ENCODE measurements around the gene HPCAL1. TPM values are rescaled to one million over a fixed set of nuclear protein-coding genes. Genes with fewer than 3 reads are reported as not detected.

HPCAL1 gene
- total and polyA plus RNA-seq, 2 experiments from 2014 or later = 8.3 to 25.4 TPM

DNA sequence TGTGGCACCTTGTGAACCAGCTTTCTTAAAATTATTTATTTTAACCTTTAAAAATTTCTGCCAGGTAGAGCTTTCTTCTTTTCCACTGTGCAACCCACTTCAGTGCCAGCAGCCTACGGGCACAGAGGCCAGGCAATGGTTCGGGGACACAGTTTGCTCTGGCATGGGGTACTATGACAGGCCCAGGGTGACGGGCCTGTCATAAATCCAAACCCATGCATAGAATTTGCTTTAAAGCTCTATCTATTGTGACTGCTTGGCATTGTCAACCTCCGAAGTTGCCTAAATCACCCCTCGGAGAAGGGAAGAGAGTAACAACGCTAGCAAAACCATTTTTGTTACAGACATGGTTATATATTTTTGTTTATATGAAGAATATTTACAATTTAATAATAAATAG is 143.9 kb downstream of the HPCAL1 start:
- Histone ChIP-seq H3K36me3 (ENCODE audit: insufficient read depth) (peaks cover 9% of the 10 kb centered on the region; the same call in 1 of the 2 replicates), H2AFZ (no peak overlapping the region), H3K9me2 (ENCODE audit: insufficient read depth) (no peaks in the 10 kb centered on the region), H3K4me1 (ENCODE audit: insufficient read depth) (peaks cover 5% of the 10 kb centered on the region), H3K79me2 (replicated peaks; ENCODE audit: insufficient read depth) (peaks cover 28% of the 10 kb centered on the region), H3K27ac (ENCODE audit: low read depth) (no peak overlapping the region), H4K20me1 (replicated peaks; ENCODE audit: insufficient read depth) (0 out of 2 replicates have a peak, but pooled peaks cover 11% of the 10 kb centered on the region), H3K4me3 (no peak overlapping the region; the same call in 1 of the 2 replicates), H3K4me2 (no peak overlapping the region; the same call in 1 of the 2 replicates), H3K27me3 (ENCODE audit: insufficient read depth) (peaks cover 25% of the 10 kb centered on the region), H3F3A (replicated peaks; ENCODE audit: low read depth) (no peaks in the 10 kb centered on the region)
- no peak for ATAC-seq
- H3K4me1 Mint-ChIP-seq = peaks cover 14% of the 10 kb centered on the region
- DNase-seq (ENCODE audit: low spot score) = no peak
- H3K4me3 Mint-ChIP-seq = peak overlapping the region; percentile 91
- H3K27me3 Mint-ChIP-seq (ENCODE audit: insufficient read depth, low read depth, poor library complexity) = peaks cover 20% of the 10 kb centered on the region
- no peaks in the 10 kb centered on the region; the same call in 2 of the 3 replicates for H3K9me3 Mint-ChIP-seq
- no peak overlapping the region for H3K27ac Mint-ChIP-seq
- H3K36me3 Mint-ChIP-seq (ENCODE audit: low read depth) = peaks cover 42% of the 10 kb centered on the region
- TF ChIP-seq POLR2AphosphoS5 (IDR thresholded peaks at IDR 0.05; ENCODE audit: low read depth) = no peak
- TF ChIP-seq, protein P1, sequence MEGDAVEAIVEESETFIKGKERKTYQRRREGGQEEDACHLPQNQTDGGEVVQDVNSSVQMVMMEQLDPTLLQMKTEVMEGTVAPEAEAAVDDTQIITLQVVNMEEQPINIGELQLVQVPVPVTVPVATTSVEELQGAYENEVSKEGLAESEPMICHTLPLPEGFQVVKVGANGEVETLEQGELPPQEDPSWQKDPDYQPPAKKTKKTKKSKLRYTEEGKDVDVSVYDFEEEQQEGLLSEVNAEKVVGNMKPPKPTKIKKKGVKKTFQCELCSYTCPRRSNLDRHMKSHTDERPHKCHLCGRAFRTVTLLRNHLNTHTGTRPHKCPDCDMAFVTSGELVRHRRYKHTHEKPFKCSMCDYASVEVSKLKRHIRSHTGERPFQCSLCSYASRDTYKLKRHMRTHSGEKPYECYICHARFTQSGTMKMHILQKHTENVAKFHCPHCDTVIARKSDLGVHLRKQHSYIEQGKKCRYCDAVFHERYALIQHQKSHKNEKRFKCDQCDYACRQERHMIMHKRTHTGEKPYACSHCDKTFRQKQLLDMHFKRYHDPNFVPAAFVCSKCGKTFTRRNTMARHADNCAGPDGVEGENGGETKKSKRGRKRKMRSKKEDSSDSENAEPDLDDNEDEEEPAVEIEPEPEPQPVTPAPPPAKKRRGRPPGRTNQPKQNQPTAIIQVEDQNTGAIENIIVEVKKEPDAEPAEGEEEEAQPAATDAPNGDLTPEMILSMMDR (conservative IDR thresholded peaks at IDR 0.05; ENCODE audit: low read depth in 2 of 2) = no peak
- no peak for TF ChIP-seq JUNB (IDR thresholded peaks at IDR 0.05; ENCODE audit: unreplicated experiment)
- TF ChIP-seq, protein P2, sequence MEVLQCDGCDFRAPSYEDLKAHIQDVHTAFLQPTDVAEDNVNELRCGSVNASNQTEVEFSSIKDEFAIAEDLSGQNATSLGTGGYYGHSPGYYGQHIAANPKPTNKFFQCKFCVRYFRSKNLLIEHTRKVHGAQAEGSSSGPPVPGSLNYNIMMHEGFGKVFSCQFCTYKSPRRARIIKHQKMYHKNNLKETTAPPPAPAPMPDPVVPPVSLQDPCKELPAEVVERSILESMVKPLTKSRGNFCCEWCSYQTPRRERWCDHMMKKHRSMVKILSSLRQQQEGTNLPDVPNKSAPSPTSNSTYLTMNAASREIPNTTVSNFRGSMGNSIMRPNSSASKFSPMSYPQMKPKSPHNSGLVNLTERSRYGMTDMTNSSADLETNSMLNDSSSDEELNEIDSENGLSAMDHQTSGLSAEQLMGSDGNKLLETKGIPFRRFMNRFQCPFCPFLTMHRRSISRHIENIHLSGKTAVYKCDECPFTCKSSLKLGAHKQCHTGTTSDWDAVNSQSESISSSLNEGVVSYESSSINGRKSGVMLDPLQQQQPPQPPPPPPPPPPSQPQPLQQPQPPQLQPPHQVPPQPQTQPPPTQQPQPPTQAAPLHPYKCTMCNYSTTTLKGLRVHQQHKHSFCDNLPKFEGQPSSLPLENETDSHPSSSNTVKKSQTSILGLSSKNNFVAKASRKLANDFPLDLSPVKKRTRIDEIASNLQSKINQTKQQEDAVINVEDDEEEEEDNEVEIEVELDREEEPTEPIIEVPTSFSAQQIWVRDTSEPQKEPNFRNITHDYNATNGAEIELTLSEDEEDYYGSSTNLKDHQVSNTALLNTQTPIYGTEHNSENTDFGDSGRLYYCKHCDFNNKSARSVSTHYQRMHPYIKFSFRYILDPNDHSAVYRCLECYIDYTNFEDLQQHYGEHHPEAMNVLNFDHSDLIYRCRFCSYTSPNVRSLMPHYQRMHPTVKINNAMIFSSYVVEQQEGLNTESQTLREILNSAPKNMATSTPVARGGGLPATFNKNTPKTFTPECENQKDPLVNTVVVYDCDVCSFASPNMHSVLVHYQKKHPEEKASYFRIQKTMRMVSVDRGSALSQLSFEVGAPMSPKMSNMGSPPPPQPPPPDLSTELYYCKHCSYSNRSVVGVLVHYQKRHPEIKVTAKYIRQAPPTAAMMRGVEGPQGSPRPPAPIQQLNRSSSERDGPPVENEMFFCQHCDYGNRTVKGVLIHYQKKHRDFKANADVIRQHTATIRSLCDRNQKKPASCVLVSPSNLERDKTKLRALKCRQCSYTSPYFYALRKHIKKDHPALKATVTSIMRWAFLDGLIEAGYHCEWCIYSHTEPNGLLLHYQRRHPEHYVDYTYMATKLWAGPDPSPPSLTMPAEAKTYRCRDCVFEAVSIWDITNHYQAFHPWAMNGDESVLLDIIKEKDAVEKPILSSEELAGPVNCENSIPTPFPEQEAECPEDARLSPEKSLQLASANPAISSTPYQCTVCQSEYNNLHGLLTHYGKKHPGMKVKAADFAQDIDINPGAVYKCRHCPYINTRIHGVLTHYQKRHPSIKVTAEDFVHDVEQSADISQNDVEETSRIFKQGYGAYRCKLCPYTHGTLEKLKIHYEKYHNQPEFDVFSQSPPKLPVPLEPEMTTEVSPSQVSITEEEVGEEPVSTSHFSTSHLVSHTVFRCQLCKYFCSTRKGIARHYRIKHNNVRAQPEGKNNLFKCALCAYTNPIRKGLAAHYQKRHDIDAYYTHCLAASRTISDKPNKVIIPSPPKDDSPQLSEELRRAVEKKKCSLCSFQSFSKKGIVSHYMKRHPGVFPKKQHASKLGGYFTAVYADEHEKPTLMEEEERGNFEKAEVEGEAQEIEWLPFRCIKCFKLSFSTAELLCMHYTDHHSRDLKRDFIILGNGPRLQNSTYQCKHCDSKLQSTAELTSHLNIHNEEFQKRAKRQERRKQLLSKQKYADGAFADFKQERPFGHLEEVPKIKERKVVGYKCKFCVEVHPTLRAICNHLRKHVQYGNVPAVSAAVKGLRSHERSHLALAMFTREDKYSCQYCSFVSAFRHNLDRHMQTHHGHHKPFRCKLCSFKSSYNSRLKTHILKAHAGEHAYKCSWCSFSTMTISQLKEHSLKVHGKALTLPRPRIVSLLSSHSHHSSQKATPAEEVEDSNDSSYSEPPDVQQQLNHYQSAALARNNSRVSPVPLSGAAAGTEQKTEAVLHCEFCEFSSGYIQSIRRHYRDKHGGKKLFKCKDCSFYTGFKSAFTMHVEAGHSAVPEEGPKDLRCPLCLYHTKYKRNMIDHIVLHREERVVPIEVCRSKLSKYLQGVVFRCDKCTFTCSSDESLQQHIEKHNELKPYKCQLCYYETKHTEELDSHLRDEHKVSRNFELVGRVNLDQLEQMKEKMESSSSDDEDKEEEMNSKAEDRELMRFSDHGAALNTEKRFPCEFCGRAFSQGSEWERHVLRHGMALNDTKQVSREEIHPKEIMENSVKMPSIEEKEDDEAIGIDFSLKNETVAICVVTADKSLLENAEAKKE (CRISPR knock-in tag; IDR thresholded peaks at IDR 0.05) = no peak
- no peak for TF ChIP-seq ZNF114 (CRISPR knock-in tag; IDR thresholded peaks at IDR 0.05)
- TF ChIP-seq, protein P3, sequence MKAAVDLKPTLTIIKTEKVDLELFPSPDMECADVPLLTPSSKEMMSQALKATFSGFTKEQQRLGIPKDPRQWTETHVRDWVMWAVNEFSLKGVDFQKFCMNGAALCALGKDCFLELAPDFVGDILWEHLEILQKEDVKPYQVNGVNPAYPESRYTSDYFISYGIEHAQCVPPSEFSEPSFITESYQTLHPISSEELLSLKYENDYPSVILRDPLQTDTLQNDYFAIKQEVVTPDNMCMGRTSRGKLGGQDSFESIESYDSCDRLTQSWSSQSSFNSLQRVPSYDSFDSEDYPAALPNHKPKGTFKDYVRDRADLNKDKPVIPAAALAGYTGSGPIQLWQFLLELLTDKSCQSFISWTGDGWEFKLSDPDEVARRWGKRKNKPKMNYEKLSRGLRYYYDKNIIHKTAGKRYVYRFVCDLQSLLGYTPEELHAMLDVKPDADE (IDR thresholded peaks at IDR 0.05) = no peak
- TF ChIP-seq STAT1 (IDR thresholded peaks at IDR 0.05; ENCODE audit: unreplicated experiment) = no peak
- no peak for TF ChIP-seq EZH2phosphoT487 (IDR thresholded peaks at IDR 0.05; ENCODE audit: unreplicated experiment)
- TF ChIP-seq EZH2 (IDR thresholded peaks at IDR 0.05; ENCODE audit: low read depth, unreplicated experiment) = no peak
- no peak for TF ChIP-seq CREB1 (CRISPR knock-in tag; IDR thresholded peaks at IDR 0.05; ENCODE audit: low read depth)

Measured in GM23338 (cell line).